Transverse colon (tissue), 4 donors: ENCODE data around the gene IL20. TPM values are rescaled to one million over a fixed set of nuclear protein-coding genes. Genes with fewer than 3 reads are reported as not detected.
A peak's percentile ranks its signal among the peaks of the same experiment; 100 is the strongest.

ENCODE experiments used
- DNase-seq: peaks from one replicate; pipeline ENCODE4 v3.0.0-alpha.2; 2019
- H3K27ac ChIP-seq, 4 donors: fragments of 200-600 bp; sonication (generic); 2 replicates each; pipeline ENCODE4 v1.5.1; 2016 to 2018; ENCODE audit warnings: inconsistent platforms in 4 of 4
- H3K27me3 ChIP-seq: fragments of 200-600 bp; sonication (generic); 2 replicates; pipeline ENCODE4 v1.5.1; 2017; ENCODE audit warnings: inconsistent platforms
- H3K36me3 ChIP-seq, 4 donors: fragments of 200-600 bp; sonication (generic); 2 replicates each; pipeline ENCODE4 v1.5.1; 2017 to 2019; ENCODE audit warnings: inconsistent platforms in 4 of 4
- H3K4me1 ChIP-seq, 4 donors: fragments of 200-600 bp; sonication (generic); 2 replicates each; pipeline ENCODE4 v1.5.1; 2017 to 2020; ENCODE audit warnings: inconsistent platforms in 4 of 4
- H3K4me3 ChIP-seq, 4 donors: fragments of 200-600 bp; sonication (generic); 1 replicate in 1 of 4; 2 replicates in 3 of 4; pipeline versions ENCODE4 v1.5.1 to v1.6.1; 2017 to 2019; ENCODE audit warnings: inconsistent platforms in 4 of 4
- H3K9me3 ChIP-seq, 2 donors: fragments of 200-600 bp; sonication (generic); 2 replicates each; pipeline ENCODE4 v1.5.1; 2017 to 2019; ENCODE audit warnings: inconsistent platforms in 2 of 2
- CTCF ChIP-seq, 5 experiments: fragments of 200-600 bp in 3 of 5; fragments of 450-650 bp in 2 of 5; sonication (generic) in 3 of 5; IDR thresholded peaks; 1 replicate in 2 of 5; 2 replicates in 3 of 5; pipeline ENCODE4 v1.5.1; 2016 to 2017; ENCODE audit warnings: antibody characterized with exemption in 5 of 5, inconsistent platforms in 3 of 5, mild to moderate bottlenecking in 2 of 5, moderate library complexity in 1 of 5
- EP300 ChIP-seq: sonication (generic); formaldehyde crosslinking; IDR thresholded peaks from one replicate; pipeline ENCODE4 v1.6.1; 2017; ENCODE audit warnings: antibody characterized with exemption, low read depth
- POLR2A ChIP-seq: fragments of 450-650 bp; IDR thresholded peaks from one replicate; pipeline ENCODE4 v1.6.1; 2016; ENCODE audit warnings: antibody characterized with exemption, mild to moderate bottlenecking, moderate library complexity
- POLR2AphosphoS5 ChIP-seq, 3 donors: sonication (generic); formaldehyde crosslinking; IDR thresholded peaks; one replicate each; pipeline ENCODE4 v1.6.1; 2016; ENCODE audit warnings: antibody characterized with exemption in 3 of 3
- WGBS, 2 donors: methylation state at CpG; one replicate each; pipeline ENCODE4 v1.1.5; 2018; ENCODE audit warnings: low coverage in 1 of 2; 5-methylcytosine and 5-hydroxymethylcytosine counted together
- in situ Hi-C, 4 donors: fragments of 200-750 bp; cut with MboI; loops; one replicate each; pipeline versions ENCODE4 v1.15.0 to v1.15.1; 2017; ENCODE audit warnings: low sequenced_read_pairs in 3 of 4, low pct_ligation_motif_present in 1 of 4, low pct_unique_long_range_greater_than_20kb in 1 of 4
- intact Hi-C: fragments of 100-400 bp; cut with DNase I; formaldehyde crosslinking; loops from one replicate; pipeline ENCODE4 v1.15.1; 2023; ENCODE audit warnings: low total_unique reads
- total RNA-seq, 4 donors: library from RNA; depleted of rRNA; stranded (reverse); fragments of >200 nt; gene quantifications; one replicate each; pipeline ENCODE4 v1.1.0, GENCODE V29; 2016

IL20 gene
- total RNA-seq, 4 donors from 2014 or later: not detected

GRCh38 chr1:206875752-206876377, 10.4 kb downstream of the IL20 start:
- Histone ChIP-seq H3K9me3 (peaks cover 11 to 15% of the 10 kb centered on the region in 2 donors), H3K27ac (no peak overlapping the region), H3K4me3 (no peak overlapping the region), H3K4me1 (no peaks in the 10 kb centered on the region), H3K27me3 (no peaks in the 10 kb centered on the region), H3K36me3 (no peaks in the 10 kb centered on the region)
- no peak for DNase-seq
- WGBS, 2 donors: 76 to 81% methylated on average over 3 of the region's 3 CpGs
- TF ChIP-seq CTCF (IDR thresholded peaks at IDR 0.05): no peak
- no peak for TF ChIP-seq EP300
- TF ChIP-seq POLR2A: no peak
- no peak for TF ChIP-seq POLR2AphosphoS5 (IDR thresholded peaks at IDR 0.05)
- in situ Hi-C loops: no loop called here
- intact Hi-C loops: no loop called here

DNA sequence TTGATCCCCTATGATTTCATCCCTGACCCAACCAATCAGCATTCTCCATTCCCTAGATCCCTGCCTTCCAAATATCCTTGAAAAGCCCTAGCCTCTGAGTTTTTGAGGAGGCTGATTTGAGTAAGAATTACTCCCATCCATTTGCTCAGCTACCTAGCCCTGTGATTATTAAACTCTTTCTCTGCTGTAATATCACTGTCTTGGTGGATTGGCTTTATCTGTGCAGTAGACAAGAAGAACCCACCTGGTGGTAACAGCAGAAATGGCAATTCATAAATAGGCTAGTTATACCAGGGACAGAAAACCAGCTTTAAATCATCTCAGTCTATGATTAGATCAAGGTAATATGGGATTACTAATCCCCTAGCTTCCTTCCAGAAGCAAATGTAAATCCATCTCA, 13.0 kb downstream of the IL20 start:
- no peak for TF ChIP-seq POLR2A
- no peak for TF ChIP-seq POLR2AphosphoS5 (IDR thresholded peaks at IDR 0.05)
- no peak for TF ChIP-seq CTCF (IDR thresholded peaks at IDR 0.05)
- TF ChIP-seq EP300: no peak
- no peak for DNase-seq
- H3K4me1 ChIP-seq: no peaks in the 10 kb centered on the region
- H3K36me3 ChIP-seq: no peaks in the 10 kb centered on the region
- intact Hi-C loops (no loop called here), in situ Hi-C loops (no loop called here)
- H3K4me3 ChIP-seq: no peak overlapping the region
- no peak overlapping the region for H3K27ac ChIP-seq
- H3K9me3 ChIP-seq: peaks cover 11 to 15% of the 10 kb centered on the region in 2 donors
- H3K27me3 ChIP-seq: no peaks in the 10 kb centered on the region

DNA sequence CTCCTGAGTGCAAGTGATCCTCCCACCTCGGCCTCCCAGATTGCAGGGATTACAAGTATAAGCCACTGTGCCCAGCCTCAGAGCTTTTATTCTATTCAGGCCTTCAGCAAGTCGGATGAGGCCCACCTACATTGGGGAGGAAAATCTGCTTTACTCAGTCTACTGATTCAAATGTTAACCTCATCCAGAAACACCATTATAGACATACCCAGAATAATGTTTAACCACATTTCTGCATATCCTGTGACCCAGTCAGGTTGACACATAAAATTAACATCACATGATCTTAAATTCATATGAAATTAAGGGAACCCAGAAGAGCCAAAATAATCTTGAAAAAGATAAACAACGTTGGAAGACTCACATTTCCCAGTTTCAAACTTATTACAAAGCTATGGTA, 14.9 kb downstream of the IL20 start:
- Histone ChIP-seq H3K4me1 (no peaks in the 10 kb centered on the region), H3K27ac (no peak overlapping the region), H3K36me3 (no peaks in the 10 kb centered on the region), H3K4me3 (no peak overlapping the region), H3K9me3 (peaks cover 11 to 15% of the 10 kb centered on the region in 2 donors), H3K27me3 (no peaks in the 10 kb centered on the region)
- TF ChIP-seq POLR2A (no peak), POLR2AphosphoS5 (IDR thresholded peaks at IDR 0.05) (no peak), EP300 (no peak)
- DNase-seq: no peak
- WGBS, 2 donors: 68 to 77% methylated on average over 3 of the region's 3 CpGs
- intact Hi-C loops (no loop called here), in situ Hi-C loops (no loop called here)

GRCh38 chr1:206882555-206882954, 17.1 kb downstream of the IL20 start:
- no peaks in the 10 kb centered on the region for H3K4me1 ChIP-seq

More at GRCh38 chr1:206882555-206882954, 17.1 kb downstream of the IL20 start:
- TF ChIP-seq CTCF (IDR thresholded peaks at IDR 0.05): peak in 1 of 5 experiments; percentile 11
- no peak for TF ChIP-seq POLR2AphosphoS5 (IDR thresholded peaks at IDR 0.05)
- no peak for DNase-seq
- Histone ChIP-seq H3K9me3 (peaks cover 11 to 12% of the 10 kb centered on the region in 2 donors), H3K27ac (no peak overlapping the region), H3K36me3 (no peaks in the 10 kb centered on the region), H3K27me3 (no peaks in the 10 kb centered on the region), H3K4me3 (no peak overlapping the region)
- intact Hi-C loops: no loop called here
- WGBS, 2 donors: 65 to 70% methylated on average over 3 of the region's 3 CpGs
- in situ Hi-C loops: no loop called here
